Sigmoid colon (tissue), 7 donors: ENCODE measurements around the gene GJA9. TPM values are rescaled to one million over a fixed set of nuclear protein-coding genes. Genes with fewer than 3 reads are reported as not detected.
"Not testable (repeated sequence)": the region's sequence is repeated elsewhere in the genome, so short reads cannot be mapped to it uniquely, and the experiment has no call there.

Experiments
- DNase-seq: peaks from one replicate; pipeline ENCODE4 v3.0.0-alpha.2; 2019
- H3K27ac ChIP-seq, 4 donors: fragments of 200-600 bp; sonication (generic); one replicate each; pipeline ENCODE4 v1.5.1; 2016 to 2019; ENCODE audit warnings: mild to moderate bottlenecking in 1 of 4
- H3K27me3 ChIP-seq, 3 donors: fragments of 200-600 bp; sonication (generic); one replicate each; pipeline ENCODE4 v1.5.1; 2019; ENCODE audit warnings: mild to moderate bottlenecking in 1 of 3
- H3K36me3 ChIP-seq, 4 donors: fragments of 200-600 bp; sonication (generic); one replicate each; pipeline ENCODE4 v1.5.1; 2016 to 2019
- H3K4me1 ChIP-seq, 4 donors: fragments of 200-600 bp; sonication (generic); one replicate each; pipeline ENCODE4 v1.5.1; 2017 to 2019
- H3K4me3 ChIP-seq, 4 donors: fragments of 200-600 bp; sonication (generic); one replicate each; pipeline ENCODE4 v1.5.1; 2017 to 2019; ENCODE audit warnings: mild to moderate bottlenecking in 2 of 4, moderate library complexity in 1 of 4
- H3K9me3 ChIP-seq, 4 donors: fragments of 200-600 bp in 3 of 4; sonication (generic) in 3 of 4; one replicate each; pipeline versions ENCODE4 v1.5.1 to v1.6.1; 2013 to 2019
- CTCF ChIP-seq, 4 experiments: fragments of 450-650 bp in 3 of 4; fragments of 200-600 bp in 1 of 4; IDR thresholded peaks; one replicate each; pipeline ENCODE4 v1.5.1; 2016 to 2019; ENCODE audit warnings: antibody characterized with exemption in 4 of 4, mild to moderate bottlenecking in 3 of 4, moderate library complexity in 2 of 4
- EP300 ChIP-seq, 4 donors: sonication (generic); formaldehyde crosslinking; IDR thresholded peaks; one replicate each; pipeline ENCODE4 v1.6.1; 2017; ENCODE audit warnings: antibody characterized with exemption in 4 of 4
- POLR2A ChIP-seq, 2 donors: fragments of 450-650 bp; IDR thresholded peaks; one replicate each; pipeline ENCODE4 v1.6.1; 2016; ENCODE audit warnings: antibody characterized with exemption in 2 of 2, mild to moderate bottlenecking in 2 of 2, moderate library complexity in 2 of 2
- POLR2AphosphoS5 ChIP-seq, 4 donors: sonication (generic); formaldehyde crosslinking; IDR thresholded peaks; one replicate each; pipeline ENCODE4 v1.6.1; 2017; ENCODE audit warnings: antibody characterized with exemption in 4 of 4
- WGBS, 2 donors: extraction: QIAGEN DNeasy Blood & Tissue Kit; methylation state at CpG; one replicate each; pipeline ENCODE4 v1.1.7; 2013; 5-methylcytosine and 5-hydroxymethylcytosine counted together
- intact Hi-C: fragments of 100-400 bp; cut with DNase I; formaldehyde crosslinking; loops from one replicate; pipeline ENCODE4 v1.15.1; 2023
- polyA plus RNA-seq, 3 donors: library from polyadenylated mRNA; stranded (reverse); fragments of 200-250 nt; gene quantifications; one replicate each; pipeline ENCODE4 v1.2.3, GENCODE V29; 2013
- total RNA-seq, 4 donors: library from RNA; depleted of rRNA; stranded (reverse); fragments of >200 nt; gene quantifications; one replicate each; pipeline ENCODE4 v1.1.0, GENCODE V29; 2016
- donor health status: healthy with polysubstance abuse.
- donor health status: Bipolar disorder and iron deficiency.
- donor health status: healthy.

GJA9 gene
- total and polyA plus RNA-seq, 7 donors: 0.50 TPM; not detected in 6

GRCh38 chr1:38915352-38915948 is 34.1 kb upstream of the GJA9 start:
- intact Hi-C loops: no loop called here
- H3K36me3 ChIP-seq: peaks cover 0 to 3% (median 0%) of the 10 kb centered on the region in 4 donors
- H3K27ac ChIP-seq: no peak overlapping the region
- no peaks in the 10 kb centered on the region for H3K27me3 ChIP-seq
- whole genome bisulfite sequencing, 2 donors: 58 to 68% methylated on average over 3 of the region's 3 CpGs
- DNase-seq: no peak
- H3K9me3 ChIP-seq: no peaks in the 10 kb centered on the region
- no peaks in the 10 kb centered on the region for H3K4me1 ChIP-seq
- TF ChIP-seq EP300 (IDR thresholded peaks at IDR 0.05) (no peak), POLR2A (IDR thresholded peaks at IDR 0.05) (no peak), CTCF (IDR thresholded peaks at IDR 0.05) (no peak), POLR2AphosphoS5 (IDR thresholded peaks at IDR 0.05) (no peak)
- no peak overlapping the region for H3K4me3 ChIP-seq

GRCh38 chr1:38914908-38915307 is 33.5 kb upstream of the GJA9 start:
- H3K27ac ChIP-seq, H3K27me3 ChIP-seq, H3K9me3 ChIP-seq, H3K4me3 ChIP-seq, DNase-seq, H3K36me3 ChIP-seq, H3K4me1 ChIP-seq, intact Hi-C loops: not testable (repeated sequence)
- 97% methylated on average over 8 of the region's 8 CpGs for WGBS, 2 donors

- no peak overlapping the region for H3K27ac ChIP-seq
- DNase-seq: no peak
- H3K36me3 ChIP-seq: no peaks in the 10 kb centered on the region
- no peak overlapping the region for H3K4me3 ChIP-seq
- H3K27me3 ChIP-seq: no peaks in the 10 kb centered on the region
- WGBS, 2 donors: 82 to 92% methylated on average over 13 of the region's 13 CpGs
- intact Hi-C loops: no loop called here
- no peaks in the 10 kb centered on the region for H3K4me1 ChIP-seq
- TF ChIP-seq POLR2AphosphoS5 (IDR thresholded peaks at IDR 0.05): no peak
- TF ChIP-seq EP300 (IDR thresholded peaks at IDR 0.05): no peak
- TF ChIP-seq CTCF (IDR thresholded peaks at IDR 0.05): no peak
- no peak for TF ChIP-seq POLR2A (IDR thresholded peaks at IDR 0.05)
- peaks cover 0 to 5% (median 0%) of the 10 kb centered on the region in 4 donors for H3K9me3 ChIP-seq
Observed at GRCh38 chr1:38908821-38909220, 27.4 kb upstream of the GJA9 start.

GRCh38 chr1:38905985-38906384 is 24.6 kb upstream of the GJA9 start:
- intact Hi-C loops: no loop called here
- 68 to 97% methylated on average over 2 of the region's 2 CpGs for WGBS, 2 donors
- Histone ChIP-seq H3K4me1 (no peaks in the 10 kb centered on the region), H3K9me3 (peaks cover 0 to 5% (median 0%) of the 10 kb centered on the region in 4 donors), H3K36me3 (no peaks in the 10 kb centered on the region), H3K27ac (no peak overlapping the region), H3K4me3 (no peak overlapping the region), H3K27me3 (no peaks in the 10 kb centered on the region)
- DNase-seq: no peak
- TF ChIP-seq CTCF (IDR thresholded peaks at IDR 0.05) (no peak), POLR2A (IDR thresholded peaks at IDR 0.05) (no peak), POLR2AphosphoS5 (IDR thresholded peaks at IDR 0.05) (no peak), EP300 (IDR thresholded peaks at IDR 0.05) (no peak)

- intact Hi-C loops: no loop called here
- WGBS, 2 donors: 30 to 81% methylated on average over 4 of the region's 4 CpGs
- no peak for TF ChIP-seq POLR2A (IDR thresholded peaks at IDR 0.05)
- no peak for TF ChIP-seq CTCF (IDR thresholded peaks at IDR 0.05)
- no peak for TF ChIP-seq POLR2AphosphoS5 (IDR thresholded peaks at IDR 0.05)
- TF ChIP-seq EP300 (IDR thresholded peaks at IDR 0.05): no peak
Observed at GRCh38 chr1:38899560-38899959, 18.2 kb upstream of the GJA9 start.

More at GRCh38 chr1:38899560-38899959, 18.2 kb upstream of the GJA9 start:
- Histone ChIP-seq H3K4me1 (no peaks in the 10 kb centered on the region), H3K36me3 (no peaks in the 10 kb centered on the region), H3K4me3 (no peak overlapping the region), H3K27me3 (no peaks in the 10 kb centered on the region), H3K9me3 (no peaks in the 10 kb centered on the region), H3K27ac (no peak overlapping the region)
- DNase-seq: no peak
